Left cardiac atrium (tissue), 4 donors: Measurements from ENCODE around the gene SCAPER. TPM values are rescaled to one million over a fixed set of nuclear protein-coding genes. Genes with fewer than 3 reads are reported as not detected.
"Not testable (repeated sequence)": the region's sequence is repeated elsewhere in the genome, so short reads cannot be mapped to it uniquely, and the experiment has no call there.

Source experiments
- ATAC-seq, 2 donors: fragments of 200-7000 bp; cut with Tn5 transposase; one replicate each; pipeline ENCODE4 v1.9.1; 2020; ENCODE audit warnings: mild to moderate bottlenecking in 2 of 2, moderate library complexity in 2 of 2
- DNase-seq: peaks from one replicate; pipeline ENCODE4 v3.0.0-alpha.2; 2020
- intact Hi-C, 2 donors: fragments of 100-400 bp; cut with DNase I; formaldehyde crosslinking; loops; one replicate each; pipeline versions ENCODE4 v1.14.1 to v1.15.1; 2022 to 2023
- total RNA-seq, 2 donors: library from RNA; stranded (reverse); fragmentation: NEBNext Ultra II Directional; extraction: Animal tissue kit (Norgen Biotek cat#: 25700); gene quantifications; one replicate each; pipeline ENCODE4 v1.2.1, GENCODE V29; 2021
- donor health status: DM: no; HTN: yes; CAD: no.
- donor health status: DM: no; HTN: yes; CAD: no; lungs with severe emphysema.
- donor health status: DM: yes; HTN: yes; CAD: no.
- donor health status: Dilated cardiomyopathy.

SCAPER gene
- total RNA-seq, 2 donors from 2014 or later: 28.9 to 30.1 TPM

GRCh38 chr15:76483752-76484151, 421.4 kb downstream of the SCAPER start:
- ATAC-seq: no peak
- DNase-seq: no peak
- intact Hi-C loops: no loop called here

- ATAC-seq (no peak), DNase-seq (no peak)
- intact Hi-C loops: no loop called here
These were observed 422.1 kb downstream of the SCAPER start for GRCh38 chr15:76483018-76483417.

GRCh38 chr15:76480267-76480666, 424.9 kb downstream of the SCAPER start:
- DNase-seq (no peak), ATAC-seq (no peak)
- intact Hi-C loops: no loop called here

GRCh38 chr15:76470691-76471090, 434.4 kb downstream of the SCAPER start:
- intact Hi-C loops: no loop called here
- no peak for DNase-seq
- ATAC-seq: no peak

- no peak for ATAC-seq
- no peak for DNase-seq
- intact Hi-C loops: no loop called here
These were observed 436.4 kb downstream of the SCAPER start for GRCh38 chr15:76468722-76469121.

- ATAC-seq (no peak), DNase-seq (no peak)
- intact Hi-C loops: no loop called here
These were observed 438.0 kb downstream of the SCAPER start for GRCh38 chr15:76467136-76467535.

- intact Hi-C loops: no loop called here
- no peak for DNase-seq
- no peak for ATAC-seq
These were observed 439.4 kb downstream of the SCAPER start for GRCh38 chr15:76465728-76466127.

- ATAC-seq (no peak), DNase-seq (no peak)
- intact Hi-C loops: no loop called here
These were observed 440.9 kb downstream of the SCAPER start for GRCh38 chr15:76464247-76464646.

- intact Hi-C loops: no loop called here
- DNase-seq: no peak
- ATAC-seq: no peak
These were observed 444.3 kb downstream of the SCAPER start for GRCh38 chr15:76460871-76461270.

- ATAC-seq (no peak), DNase-seq (no peak)
- intact Hi-C loops: no loop called here
These were observed 444.8 kb downstream of the SCAPER start for GRCh38 chr15:76460347-76460746.

- DNase-seq (no peak), ATAC-seq (no peak)
- intact Hi-C loops: no loop called here
These were observed 453.6 kb downstream of the SCAPER start for GRCh38 chr15:76451540-76451939.

- DNase-seq (no peak), ATAC-seq (no peak)
- intact Hi-C loops: no loop called here
These were observed 455.7 kb downstream of the SCAPER start for GRCh38 chr15:76449455-76449854.

- DNase-seq (no peak), ATAC-seq (peak in 1 of 2 donors; percentile 75)
- intact Hi-C loops: no loop called here
These were observed 456.4 kb downstream of the SCAPER start for GRCh38 chr15:76448755-76449154.

GRCh38 chr15:76447728-76448441, 457.3 kb downstream of the SCAPER start:
- intact Hi-C loops: no loop called here
- ATAC-seq: no peak
- DNase-seq: no peak

GRCh38 chr15:76440441-76440840, 464.7 kb downstream of the SCAPER start:
- intact Hi-C loops: no loop called here
- ATAC-seq (no peak), DNase-seq (no peak)

- ATAC-seq (no peak), DNase-seq (no peak)
- intact Hi-C loops: no loop called here
These were observed 465.6 kb downstream of the SCAPER start for GRCh38 chr15:76439542-76439941.

GRCh38 chr15:76433798-76434400, 471.2 kb downstream of the SCAPER start:
- DNase-seq: no peak
- no peak for ATAC-seq
- intact Hi-C loops: no loop called here

GRCh38 chr15:76433036-76433435, 472.1 kb downstream of the SCAPER start:
- intact Hi-C loops, ATAC-seq, DNase-seq: not testable (repeated sequence)

GRCh38 chr15:76432604-76433003, 472.5 kb downstream of the SCAPER start:
- intact Hi-C loops: no loop called here
- ATAC-seq: no peak
- DNase-seq: no peak

GRCh38 chr15:76431971-76432370, 473.2 kb downstream of the SCAPER start:
- intact Hi-C loops: no loop called here
- DNase-seq: no peak
- no peak for ATAC-seq

- intact Hi-C loops, DNase-seq, ATAC-seq: not testable (repeated sequence)
These were observed 474.4 kb downstream of the SCAPER start for GRCh38 chr15:76430711-76431110.
